ENCODE measurements around the gene CERT1.

DNA sequence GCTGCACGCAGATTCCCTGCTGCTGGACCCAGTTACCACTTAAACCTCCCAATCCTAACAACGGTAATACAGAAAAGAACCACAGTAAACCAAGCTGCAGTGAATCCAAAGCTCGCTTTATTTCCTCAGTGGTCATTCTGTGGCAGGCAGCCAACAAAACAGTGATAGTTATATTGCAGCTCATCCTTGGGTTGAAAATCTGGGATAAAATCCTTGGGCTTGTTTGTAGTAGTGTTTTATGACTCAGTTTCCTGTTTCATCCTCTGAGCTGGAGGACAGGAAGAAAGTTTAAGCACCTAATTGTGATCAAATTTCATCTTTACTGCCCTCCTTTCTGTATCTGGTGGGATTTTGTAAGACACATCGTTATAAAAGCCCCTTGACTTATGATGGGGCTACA, 143.0 kb downstream of the CERT1 start:
- TF ChIP-seq, protein P1, sequence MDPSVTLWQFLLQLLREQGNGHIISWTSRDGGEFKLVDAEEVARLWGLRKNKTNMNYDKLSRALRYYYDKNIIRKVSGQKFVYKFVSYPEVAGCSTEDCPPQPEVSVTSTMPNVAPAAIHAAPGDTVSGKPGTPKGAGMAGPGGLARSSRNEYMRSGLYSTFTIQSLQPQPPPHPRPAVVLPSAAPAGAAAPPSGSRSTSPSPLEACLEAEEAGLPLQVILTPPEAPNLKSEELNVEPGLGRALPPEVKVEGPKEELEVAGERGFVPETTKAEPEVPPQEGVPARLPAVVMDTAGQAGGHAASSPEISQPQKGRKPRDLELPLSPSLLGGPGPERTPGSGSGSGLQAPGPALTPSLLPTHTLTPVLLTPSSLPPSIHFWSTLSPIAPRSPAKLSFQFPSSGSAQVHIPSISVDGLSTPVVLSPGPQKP (CRISPR knock-in tag; IDR thresholded peaks at IDR 0.05): no peak
- TF ChIP-seq NFE2 (IDR thresholded peaks at IDR 0.05; ENCODE audit: low read depth): no peak
